H1 (cell line): ENCODE data around the gene ERC1. TPM values are rescaled to one million over a fixed set of nuclear protein-coding genes. Genes with fewer than 3 reads are reported as not detected.

Source experiments
- CTCF ChIP-seq, 3 experiments: IDR thresholded peaks; 1 replicate in 2 of 3; 2 replicates in 1 of 3; pipeline versions ENCODE4 v1.5.1 to v1.6.1; 2011; ENCODE audit warnings: low read length in 3 of 3, mild to moderate bottlenecking in 3 of 3, inconsistent platforms in 2 of 3, low read depth in 1 of 3, moderate library complexity in 1 of 3; ENCODE audit not compliant: insufficient read depth in 1 of 3; ENCODE audit errors: control extremely low read depth in 1 of 3
- RNF2 ChIP-seq: fragments of 200-900, 300-1000 bp; sonication (generic); IDR thresholded peaks from 2 replicates; pipeline ENCODE4 v1.7.1; 2016; ENCODE audit warnings: borderline replicate concordance, low read depth, mild to moderate bottlenecking, antibody characterized with exemption, low read length; ENCODE audit not compliant: poor library complexity, severe bottlenecking; ENCODE audit errors: missing control alignments
- SAP30 ChIP-seq: fragments of 300-600 bp; sonication (generic); IDR thresholded peaks from 2 replicates; pipeline ENCODE4 v1.7.1; 2012; ENCODE audit warnings: low read length, moderate library complexity, mild to moderate bottlenecking, inconsistent platforms; ENCODE audit not compliant: insufficient read depth, insufficient replicate concordance
- polyA plus RNA-seq, 7 experiments: library from polyadenylated mRNA; depleted of rRNA in 3 of 7; stranded (reverse) in 5 of 7; unstranded in 2 of 7; fragments of >200 nt in 5 of 7; fragments of 200-250 nt in 2 of 7; gene quantifications; 1 replicate in 5 of 7; 2 replicates in 1 of 7; 4 replicates in 1 of 7; pipeline versions ENCODE4 v1.2.1 to v1.2.3, GENCODE V29; 2011 to 2013; ENCODE audit warnings: missing spikeins in 2 of 7, mixed read lengths in 2 of 7
- total RNA-seq: library from RNA; stranded (reverse); fragmentation: NEBNext Ultra II Directional; extraction: Animal tissue kit (Norgen Biotek cat#: 25700); gene quantifications from 2 replicates; pipeline ENCODE4 v1.2.1, GENCODE V29; 2021

ERC1 gene
- total and polyA plus RNA-seq, 2 of the 8 experiments (the other 6 are each of a cell fraction or from before 2014, with no cell fraction given), result 7.8 to 45.7 TPM

- no peak for TF ChIP-seq CTCF (IDR thresholded peaks at IDR 0.05; ENCODE audit: control extremely low read depth in 1 of 3, insufficient read depth in 1 of 3, low read depth in 1 of 3, low read length in 3 of 3)
- TF ChIP-seq RNF2, result no peak
- no peak for TF ChIP-seq SAP30
- TF ChIP-seq, all 59 proteins: peak for 0
These were observed 427.1 kb downstream of the ERC1 start (continued) for GRCh38 chr12:1418144-1418543.
